NB4 (cell line): ENCODE data around the gene CDC14B.
"Not testable (repeated sequence)": the region's sequence is repeated elsewhere in the genome, so short reads cannot be mapped to it uniquely, and the experiment has no call there.

ENCODE experiments used
- DNase-seq: peaks from one replicate; pipeline ENCODE4 v3.0.0; 2010; ENCODE audit warnings: low read depth
- H3K4me3 ChIP-seq: one replicate; pipeline ENCODE4 v1.5.1; 2011; ENCODE audit warnings: mild to moderate bottlenecking, low read depth, low read length, moderate library complexity
- MAX ChIP-seq: IDR thresholded peaks from 2 replicates; pipeline ENCODE4 v1.6.1; 2011; ENCODE audit warnings: low read depth, low read length
- MYC ChIP-seq: IDR thresholded peaks from 2 replicates; pipeline ENCODE4 v1.6.1; 2011; ENCODE audit warnings: low read depth, low read length
- POLR2A ChIP-seq: IDR thresholded peaks from 2 replicates; pipeline ENCODE4 v1.6.1; 2011; ENCODE audit warnings: mild to moderate bottlenecking; ENCODE audit not compliant: insufficient read length; ENCODE audit errors: extremely low read depth
- TF ChIP-seq, protein P1 (sequence below): IDR thresholded peaks from one replicate; pipeline ENCODE4 v1.5.1; 2012; ENCODE audit warnings: low read depth, low read length

The CDC14B gene

GRCh38 chr9:96618209-96619123 is 1.2 kb downstream of the CDC14B start:
- no peak for TF ChIP-seq POLR2A
- no peak for TF ChIP-seq MAX
- TF ChIP-seq, protein P1, sequence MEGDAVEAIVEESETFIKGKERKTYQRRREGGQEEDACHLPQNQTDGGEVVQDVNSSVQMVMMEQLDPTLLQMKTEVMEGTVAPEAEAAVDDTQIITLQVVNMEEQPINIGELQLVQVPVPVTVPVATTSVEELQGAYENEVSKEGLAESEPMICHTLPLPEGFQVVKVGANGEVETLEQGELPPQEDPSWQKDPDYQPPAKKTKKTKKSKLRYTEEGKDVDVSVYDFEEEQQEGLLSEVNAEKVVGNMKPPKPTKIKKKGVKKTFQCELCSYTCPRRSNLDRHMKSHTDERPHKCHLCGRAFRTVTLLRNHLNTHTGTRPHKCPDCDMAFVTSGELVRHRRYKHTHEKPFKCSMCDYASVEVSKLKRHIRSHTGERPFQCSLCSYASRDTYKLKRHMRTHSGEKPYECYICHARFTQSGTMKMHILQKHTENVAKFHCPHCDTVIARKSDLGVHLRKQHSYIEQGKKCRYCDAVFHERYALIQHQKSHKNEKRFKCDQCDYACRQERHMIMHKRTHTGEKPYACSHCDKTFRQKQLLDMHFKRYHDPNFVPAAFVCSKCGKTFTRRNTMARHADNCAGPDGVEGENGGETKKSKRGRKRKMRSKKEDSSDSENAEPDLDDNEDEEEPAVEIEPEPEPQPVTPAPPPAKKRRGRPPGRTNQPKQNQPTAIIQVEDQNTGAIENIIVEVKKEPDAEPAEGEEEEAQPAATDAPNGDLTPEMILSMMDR: no peak
- no peak for TF ChIP-seq MYC

GRCh38 chr9:96617439-96618185 is 2.0 kb downstream of the CDC14B start:
- TF ChIP-seq MAX: no peak
- TF ChIP-seq, protein P1: no peak
- TF ChIP-seq MYC: no peak
- no peak for TF ChIP-seq POLR2A
- DNase-seq: no peak
- no peak overlapping the region for H3K4me3 ChIP-seq

More at GRCh38 chr9:96618209-96619123, 1.2 kb downstream of the CDC14B start:
- peak; percentile 15 for DNase-seq
- H3K4me3 ChIP-seq: no peak overlapping the region

DNA sequence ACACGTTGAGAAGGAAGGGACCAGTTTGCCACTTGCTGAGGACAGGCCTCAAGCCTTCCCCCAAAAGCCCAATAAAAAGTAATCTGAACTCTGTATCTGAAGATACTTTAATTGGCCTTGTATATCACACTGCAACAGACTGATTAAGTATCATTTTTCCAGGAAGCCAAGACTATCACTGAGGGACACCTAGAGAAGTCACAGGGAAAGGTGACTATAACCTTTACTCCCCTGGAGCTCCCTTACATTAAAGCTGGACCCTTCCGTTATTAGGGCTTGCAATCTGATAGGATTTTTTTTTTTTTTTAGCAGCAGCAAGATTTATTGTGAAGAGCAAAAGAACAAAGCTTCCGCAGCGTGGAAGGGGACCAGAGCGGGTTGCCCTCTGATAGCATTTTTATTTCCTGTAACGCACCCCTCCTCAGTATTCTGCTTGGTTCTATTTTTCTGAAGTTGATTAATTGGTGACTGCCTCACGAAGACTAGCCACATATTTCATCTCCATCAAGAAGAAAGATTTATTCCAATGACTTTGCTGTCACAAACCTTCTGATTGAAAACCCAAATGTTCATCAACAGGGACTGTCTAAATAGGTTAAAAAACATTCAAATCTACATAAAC is 2.7 kb downstream of the CDC14B start:
- DNase-seq: no peak
- TF ChIP-seq MAX: no peak
- no peak for TF ChIP-seq POLR2A
- TF ChIP-seq, protein P1: no peak
- no peak for TF ChIP-seq MYC
- H3K4me3 ChIP-seq: no peak overlapping the region

GRCh38 chr9:96615411-96615810 is 4.2 kb downstream of the CDC14B start:
- no peak for DNase-seq
- TF ChIP-seq, protein P1: no peak
- no peak overlapping the region for H3K4me3 ChIP-seq

GRCh38 chr9:96614664-96615063 is 5.0 kb downstream of the CDC14B start:
- DNase-seq, H3K4me3 ChIP-seq: not testable (repeated sequence)

GRCh38 chr9:96612966-96613589 is 6.6 kb downstream of the CDC14B start:
- DNase-seq: no peak
- TF ChIP-seq POLR2A: no peak
- TF ChIP-seq MAX: no peak
- TF ChIP-seq, protein P1: no peak
- no peak for TF ChIP-seq MYC
- no peak overlapping the region for H3K4me3 ChIP-seq
